OCI-LY3 (cell line): ENCODE data around the gene KCNQ1.

Experiments
- H2AFZ ChIP-seq: fragments of 200-600, 300-600 bp; shearing (Covaris generic); 2 replicates; pipeline ENCODE4 v1.6.0; 2014; ENCODE audit warnings: antibody characterized with exemption, low read depth, low read length
- H3K27ac ChIP-seq: fragments of 200-600, 300-600 bp; sonication (generic); 2 replicates; pipeline ENCODE4 v1.5.1; 2014; ENCODE audit warnings: mild to moderate bottlenecking, low read length, moderate library complexity, mixed read lengths
- H3K27me3 ChIP-seq: fragments of 200-600, 300-600 bp; sonication (generic); 2 replicates; pipeline ENCODE4 v1.6.1; 2014; ENCODE audit warnings: low read depth, low read length, mixed read lengths
- H3K36me3 ChIP-seq: fragments of 200-600, 300-600 bp; sonication (generic); replicated peaks from 2 replicates; pipeline ENCODE3; 2014; ENCODE audit warnings: low read depth, low read length, mixed read lengths
- H3K4me1 ChIP-seq: fragments of 300-600, 200-600 bp; sonication (generic); 2 replicates; pipeline ENCODE4 v1.6.1; 2014; ENCODE audit warnings: low read length, mixed read lengths
- H3K4me2 ChIP-seq: fragments of 200-600, 300-600 bp; sonication (generic); 2 replicates; pipeline ENCODE4 v1.6.1; 2014; ENCODE audit warnings: low read length, mixed read lengths
- H3K4me3 ChIP-seq: fragments of 300-600, 200-600 bp; sonication (generic); 2 replicates; pipeline ENCODE4 v1.5.1; 2014; ENCODE audit warnings: antibody characterized with exemption, mild to moderate bottlenecking, low read length, moderate library complexity
- H3K79me2 ChIP-seq: fragments of 300-600, 200-600 bp; shearing (Covaris generic); 2 replicates; pipeline ENCODE4 v1.6.1; 2014; ENCODE audit warnings: mild to moderate bottlenecking, low read length, mixed read lengths
- H3K9ac ChIP-seq: fragments of 300-600, 200-600 bp; shearing (Covaris generic); 2 replicates; pipeline ENCODE4 v1.6.0; 2014; ENCODE audit warnings: mild to moderate bottlenecking, low read length, moderate library complexity
- H3K9me3 ChIP-seq: fragments of 200-600, 300-600 bp; shearing (Covaris generic); 2 replicates; pipeline ENCODE4 v1.6.1; 2014; ENCODE audit warnings: low read length, mixed read lengths; ENCODE audit not compliant: insufficient read depth
- H4K20me1 ChIP-seq: fragments of 200-600, 300-600 bp; sonication (generic); 2 replicates; pipeline ENCODE4 v1.6.1; 2016; ENCODE audit warnings: low read length, mixed read lengths; ENCODE audit not compliant: insufficient read depth
- EZH2phosphoT487 ChIP-seq: fragments of 200-600 bp; shearing (Covaris generic); IDR thresholded peaks from 2 replicates; pipeline ENCODE4 v1.6.1; 2018; ENCODE audit warnings: antibody characterized with exemption, mixed run types, low read depth
- TF ChIP-seq, protein P1 (sequence below): fragments of 200-600, 300-600 bp; sonication (generic); IDR thresholded peaks from 2 replicates; pipeline ENCODE4 v1.5.1; 2014; ENCODE audit warnings: antibody characterized with exemption, low read length, low read depth

KCNQ1 gene

GRCh38 chr11:2563213-2564007 is 118.6 kb downstream of the KCNQ1 start:
- H4K20me1 ChIP-seq: no peaks in the 10 kb centered on the region
- no peaks in the 10 kb centered on the region for H3K27me3 ChIP-seq
- no peaks in the 10 kb centered on the region for H3K79me2 ChIP-seq
- no peak overlapping the region for H3K4me3 ChIP-seq
- H3K9ac ChIP-seq: no peak overlapping the region
- no peaks in the 10 kb centered on the region for H3K9me3 ChIP-seq
- no peak overlapping the region for H3K27ac ChIP-seq
- no peaks in the 10 kb centered on the region for H3K4me1 ChIP-seq
- no peak overlapping the region for H2AFZ ChIP-seq
- no peak overlapping the region for H3K4me2 ChIP-seq
- TF ChIP-seq, protein P1, sequence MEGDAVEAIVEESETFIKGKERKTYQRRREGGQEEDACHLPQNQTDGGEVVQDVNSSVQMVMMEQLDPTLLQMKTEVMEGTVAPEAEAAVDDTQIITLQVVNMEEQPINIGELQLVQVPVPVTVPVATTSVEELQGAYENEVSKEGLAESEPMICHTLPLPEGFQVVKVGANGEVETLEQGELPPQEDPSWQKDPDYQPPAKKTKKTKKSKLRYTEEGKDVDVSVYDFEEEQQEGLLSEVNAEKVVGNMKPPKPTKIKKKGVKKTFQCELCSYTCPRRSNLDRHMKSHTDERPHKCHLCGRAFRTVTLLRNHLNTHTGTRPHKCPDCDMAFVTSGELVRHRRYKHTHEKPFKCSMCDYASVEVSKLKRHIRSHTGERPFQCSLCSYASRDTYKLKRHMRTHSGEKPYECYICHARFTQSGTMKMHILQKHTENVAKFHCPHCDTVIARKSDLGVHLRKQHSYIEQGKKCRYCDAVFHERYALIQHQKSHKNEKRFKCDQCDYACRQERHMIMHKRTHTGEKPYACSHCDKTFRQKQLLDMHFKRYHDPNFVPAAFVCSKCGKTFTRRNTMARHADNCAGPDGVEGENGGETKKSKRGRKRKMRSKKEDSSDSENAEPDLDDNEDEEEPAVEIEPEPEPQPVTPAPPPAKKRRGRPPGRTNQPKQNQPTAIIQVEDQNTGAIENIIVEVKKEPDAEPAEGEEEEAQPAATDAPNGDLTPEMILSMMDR: no peak
- TF ChIP-seq EZH2phosphoT487: no peak
- H3K36me3 ChIP-seq: no peaks in the 10 kb centered on the region

DNA sequence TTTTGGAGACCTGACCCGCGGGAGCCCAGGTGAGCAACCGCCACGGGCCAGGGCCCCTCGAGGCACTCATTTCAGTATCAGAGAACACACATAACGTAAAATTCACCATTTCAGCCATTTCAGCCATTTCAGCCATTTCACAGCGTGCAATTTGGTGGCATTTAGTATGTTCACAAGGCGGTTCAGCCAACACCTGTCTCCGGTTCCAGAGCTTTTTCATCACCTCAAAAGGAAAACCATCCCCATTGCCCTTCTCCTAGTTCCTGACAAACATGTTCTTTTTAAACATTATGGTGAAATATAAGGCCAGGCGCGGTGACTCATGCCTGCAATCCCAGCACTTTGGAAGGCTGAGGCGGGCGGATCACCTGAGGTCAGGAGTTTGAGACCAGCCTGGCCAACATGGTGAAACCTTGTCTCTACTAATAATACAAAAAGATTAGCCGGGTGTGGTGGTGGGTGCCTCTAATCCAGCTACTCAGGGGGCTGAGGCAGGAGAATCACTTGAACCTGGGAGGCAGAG is 119.3 kb downstream of the KCNQ1 start:
- no peak overlapping the region for H3K4me3 ChIP-seq
- H3K27me3 ChIP-seq: no peaks in the 10 kb centered on the region
- no peak for TF ChIP-seq EZH2phosphoT487
- TF ChIP-seq, protein P1: no peak
- no peaks in the 10 kb centered on the region for H3K79me2 ChIP-seq
- no peaks in the 10 kb centered on the region for H3K4me1 ChIP-seq
- H3K27ac ChIP-seq: no peak overlapping the region
- H3K9me3 ChIP-seq: no peaks in the 10 kb centered on the region
- H3K4me2 ChIP-seq: no peak overlapping the region
- no peak overlapping the region for H3K9ac ChIP-seq
- H2AFZ ChIP-seq: no peak overlapping the region
- no peaks in the 10 kb centered on the region for H3K36me3 ChIP-seq
- no peaks in the 10 kb centered on the region for H4K20me1 ChIP-seq

DNA sequence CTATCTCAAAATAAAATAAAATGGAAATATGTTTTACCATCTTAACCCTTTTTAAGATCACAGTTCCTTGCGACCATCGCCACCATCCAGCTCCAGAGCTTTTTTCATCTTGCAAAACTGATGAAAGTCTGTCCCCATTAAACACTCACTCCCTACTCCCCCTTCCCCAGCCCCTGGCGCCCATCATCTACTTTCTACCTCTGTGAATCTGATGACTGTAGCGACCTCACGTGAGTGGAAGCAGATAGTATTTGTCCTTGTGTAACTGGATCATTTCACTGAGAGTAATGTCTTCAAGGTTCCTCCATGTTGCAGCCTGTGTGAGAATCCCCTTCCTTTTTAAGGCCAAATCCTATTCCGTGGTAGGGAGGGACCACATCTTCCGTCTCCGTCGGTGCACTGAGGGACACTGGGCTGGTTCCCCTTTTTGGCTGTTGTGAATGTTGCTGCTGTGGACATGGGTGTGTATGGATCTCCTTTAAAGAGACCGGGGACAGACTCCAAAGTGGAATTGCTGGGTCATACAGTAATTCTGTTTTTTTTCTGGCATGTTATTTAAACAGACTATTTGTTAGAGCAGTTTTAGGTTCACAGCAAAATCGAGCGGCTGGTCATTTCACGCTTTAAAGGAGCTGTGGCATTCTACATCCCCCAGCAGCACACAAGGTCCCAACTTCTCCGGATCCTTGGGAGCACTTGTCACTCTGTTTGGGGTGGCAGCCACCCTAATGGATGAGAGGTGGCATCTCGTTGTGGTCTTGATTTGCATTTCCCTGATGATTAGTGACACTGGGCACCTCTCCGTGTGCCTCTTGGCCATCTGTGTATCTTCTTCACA is 120.0 kb downstream of the KCNQ1 start:
- H3K79me2 ChIP-seq: no peaks in the 10 kb centered on the region
- H3K27ac ChIP-seq: no peak overlapping the region
- H3K4me1 ChIP-seq: no peaks in the 10 kb centered on the region
- TF ChIP-seq EZH2phosphoT487: no peak
- TF ChIP-seq, protein P1: no peak
- no peak overlapping the region for H3K4me3 ChIP-seq
- H3K27me3 ChIP-seq: no peaks in the 10 kb centered on the region
- H3K9me3 ChIP-seq: no peaks in the 10 kb centered on the region
- no peak overlapping the region for H2AFZ ChIP-seq
- H4K20me1 ChIP-seq: no peaks in the 10 kb centered on the region
- H3K9ac ChIP-seq: no peak overlapping the region
- H3K36me3 ChIP-seq: no peaks in the 10 kb centered on the region
- no peak overlapping the region for H3K4me2 ChIP-seq
